H1 (cell line): ENCODE measurements around the gene LRBA. TPM values are rescaled to one million over a fixed set of nuclear protein-coding genes. Genes with fewer than 3 reads are reported as not detected.

Experiments used
- CTCF ChIA-PET: fragments of 300-600 bp; sonication (Branson Sonifier 250); formaldehyde crosslinking; loops from one replicate; lab custom pipeline; 2021; ENCODE audit not compliant: partially characterized antibody; lab: Charles Lee
- POLR2A ChIA-PET: fragments of 300-600 bp; sonication (Branson Sonifier 250); formaldehyde crosslinking; loops from one replicate; lab custom pipeline; 2021; ENCODE audit warnings: inconsistent platforms; ENCODE audit not compliant: partially characterized antibody; lab: Charles Lee
- DNase-seq, 2 experiments: peaks; one replicate each; pipeline versions ENCODE4 v3.0.0 to v3.0.0-alpha.2; 2010 to 2022; ENCODE audit warnings: low spot score in 2 of 2, low read depth in 1 of 2, mixed read lengths in 1 of 2
- FAIRE-seq: peaks from 2 replicates; lab custom pipeline; 2011; peaks lifted over from hg19 to GRCh38; lab: Jason Lieb, UNC
- H2AFZ ChIP-seq: 2 replicates; pipeline ENCODE4 v1.8.1; 2012; ENCODE audit warnings: low read length, inconsistent platforms
- H2AK5ac ChIP-seq: 2 replicates; pipeline ENCODE4 v1.6.1; 2013; ENCODE audit warnings: low read depth, low read length
- H2BK120ac ChIP-seq: replicated peaks from 2 replicates; pipeline ENCODE3; 2013; ENCODE audit warnings: low read depth, low read length, inconsistent platforms
- H2BK12ac ChIP-seq: 2 replicates; pipeline ENCODE4 v1.6.1; 2013; ENCODE audit warnings: low read depth, low read length
- H2BK15ac ChIP-seq: 2 replicates; pipeline ENCODE4 v1.6.1; 2013; ENCODE audit warnings: low read length
- H2BK20ac ChIP-seq: 2 replicates; pipeline ENCODE4 v1.6.1; 2013; ENCODE audit warnings: low read length
- H2BK5ac ChIP-seq: 2 replicates; pipeline ENCODE4 v1.6.1; 2013; ENCODE audit warnings: low read depth, low read length
- H3K14ac ChIP-seq: 2 replicates; pipeline ENCODE4 v1.6.1; 2013; ENCODE audit warnings: inconsistent platforms; ENCODE audit not compliant: insufficient read length
- H3K18ac ChIP-seq: 2 replicates; pipeline ENCODE4 v1.6.1; 2013; ENCODE audit warnings: low read length; ENCODE audit errors: extremely low read depth
- H3K23ac ChIP-seq: 2 replicates; pipeline ENCODE4 v1.6.1; 2013; ENCODE audit warnings: inconsistent platforms; ENCODE audit not compliant: insufficient read length
- H3K23me2 ChIP-seq: 2 replicates; pipeline ENCODE4 v1.6.1; 2013; ENCODE audit warnings: low read depth, low read length
- H3K27ac ChIP-seq: 2 replicates; pipeline ENCODE4 v1.6.1; 2011; ENCODE audit warnings: low read depth, low read length, inconsistent platforms
- H3K27me3 ChIP-seq, 4 experiments: replicated peaks in 1 of 4; 1 replicate in 1 of 4; 2 replicates in 3 of 4; pipeline versions ENCODE4 v1.6.1 to v1.8.1; 2011 to 2013; ENCODE audit warnings: low read length in 3 of 4, mild to moderate bottlenecking in 3 of 4, inconsistent platforms in 2 of 4, mixed read lengths in 2 of 4, moderate library complexity in 1 of 4; ENCODE audit not compliant: control insufficient read depth in 3 of 4, insufficient read depth in 3 of 4; ENCODE audit errors: extremely low read depth in 1 of 4
- H3K36me3 ChIP-seq, 4 experiments: 2 replicates each; pipeline versions ENCODE4 v1.6.1 to v1.8.1; 2011 to 2013; ENCODE audit warnings: mild to moderate bottlenecking in 4 of 4, low read length in 3 of 4, moderate library complexity in 2 of 4, control low read depth in 1 of 4, inconsistent platforms in 1 of 4; ENCODE audit not compliant: insufficient read depth in 4 of 4, control insufficient read depth in 2 of 4
- H3K4ac ChIP-seq: replicated peaks from 2 replicates; pipeline ENCODE3; 2013; ENCODE audit warnings: low read length, low read depth, mixed read lengths, inconsistent platforms; ENCODE audit not compliant: insufficient read length
- H3K4me1 ChIP-seq, 4 experiments: replicated peaks in 1 of 4; 1 replicate in 1 of 4; 2 replicates in 3 of 4; pipeline versions ENCODE4 v1.6.1 to v1.8.1; 2011 to 2013; ENCODE audit warnings: low read length in 3 of 4, inconsistent platforms in 2 of 4, mixed read lengths in 1 of 4; ENCODE audit not compliant: insufficient read depth in 4 of 4, control insufficient read depth in 3 of 4
- H3K4me2 ChIP-seq, 2 experiments: 2 replicates each; pipeline versions ENCODE4 v1.6.1 to v1.8.1; 2011 to 2013; ENCODE audit warnings: low read depth in 2 of 2, low read length in 2 of 2, control low read depth in 1 of 2, inconsistent platforms in 1 of 2, mild to moderate bottlenecking in 1 of 2; ENCODE audit not compliant: insufficient read depth in 1 of 2
- H3K4me3 ChIP-seq, 4 experiments: fragments of 200-600, 300-600 bp in 1 of 4; sonication (generic), shearing (Covaris generic), sonication (Bioruptor Twin) in 1 of 4; 2 replicates each; pipeline versions ENCODE4 v1.5.1 to v1.8.1; 2011 to 2016; ENCODE audit warnings: low read length in 4 of 4, low read depth in 3 of 4, control low read depth in 2 of 4, inconsistent platforms in 2 of 4, mild to moderate bottlenecking in 2 of 4, mixed read lengths in 1 of 4, moderate library complexity in 1 of 4; ENCODE audit not compliant: insufficient read depth in 2 of 4; ENCODE audit errors: extremely low read depth in 1 of 4
- H3K56ac ChIP-seq: replicated peaks from 2 replicates; pipeline ENCODE3; 2013; ENCODE audit warnings: low read depth, mild to moderate bottlenecking, mixed read lengths, low read length, inconsistent platforms; ENCODE audit not compliant: insufficient read length
- H3K79me1 ChIP-seq: 2 replicates; pipeline ENCODE4 v1.6.1; 2013; ENCODE audit warnings: low read depth, low read length, control low read depth
- H3K79me2 ChIP-seq, 2 experiments: 2 replicates each; pipeline versions ENCODE4 v1.6.1 to v1.8.1; 2012 to 2013; ENCODE audit warnings: low read length in 2 of 2, mild to moderate bottlenecking in 2 of 2, inconsistent platforms in 1 of 2; ENCODE audit not compliant: insufficient read depth in 2 of 2, control insufficient read depth in 1 of 2
- H3K9ac ChIP-seq, 4 experiments: replicated peaks in 1 of 4; 1 replicate in 1 of 4; 2 replicates in 3 of 4; pipeline versions ENCODE4 v1.6.1 to v1.8.1; 2011 to 2013; ENCODE audit warnings: low read depth in 3 of 4, low read length in 3 of 4, control low read depth in 2 of 4, mild to moderate bottlenecking in 2 of 4, moderate library complexity in 2 of 4, inconsistent platforms in 1 of 4; ENCODE audit errors: extremely low read depth in 1 of 4
- H3K9me3 ChIP-seq, 2 experiments: 2 replicates each; pipeline versions ENCODE4 v1.6.1 to v1.8.1; 2012 to 2013; ENCODE audit warnings: mild to moderate bottlenecking in 2 of 2, moderate library complexity in 2 of 2, control low read depth in 1 of 2, inconsistent platforms in 1 of 2, low read depth in 1 of 2, low read length in 1 of 2, mixed read lengths in 1 of 2; ENCODE audit not compliant: insufficient read depth in 2 of 2
- H4K20me1 ChIP-seq, 2 experiments: replicated peaks in 1 of 2; 2 replicates each; pipeline versions ENCODE3 to v1.8.1; 2011 to 2013; ENCODE audit warnings: inconsistent platforms in 2 of 2, low read length in 2 of 2, mild to moderate bottlenecking in 1 of 2; ENCODE audit not compliant: insufficient read depth in 2 of 2, control insufficient read depth in 1 of 2
- H4K5ac ChIP-seq: 2 replicates; pipeline ENCODE4 v1.6.1; 2013; ENCODE audit warnings: low read length, low read depth, mixed read lengths, inconsistent platforms; ENCODE audit not compliant: insufficient read length
- H4K8ac ChIP-seq: 2 replicates; pipeline ENCODE4 v1.8.0; 2013; ENCODE audit warnings: mild to moderate bottlenecking, moderate library complexity, low read length, inconsistent platforms; ENCODE audit not compliant: insufficient read depth; ENCODE audit errors: extremely low read depth
- H4K91ac ChIP-seq: replicated peaks from 2 replicates; pipeline ENCODE3; 2013; ENCODE audit warnings: low read length, mixed read lengths, inconsistent platforms; ENCODE audit not compliant: insufficient read length
- EZH2 ChIP-seq: fragments of 200-600 bp; sonication (generic); IDR thresholded peaks from 2 replicates; pipeline ENCODE4 v1.7.1; 2012; ENCODE audit warnings: low read depth, mild to moderate bottlenecking, moderate library complexity, low read length, inconsistent platforms; ENCODE audit not compliant: severe bottlenecking
- SP1 ChIP-seq: IDR thresholded peaks from 2 replicates; pipeline ENCODE4 v1.6.1; 2011; ENCODE audit warnings: low read depth, low read length
- WGBS, 2 experiments: shearing (Covaris generic) in 1 of 2; methylation state at CpG; one replicate each; pipeline versions ENCODE4 v1.1.6 to v1.1.7; 2013 to 2015; ENCODE audit warnings: low lambda C conversion rate in 2 of 2, mixed read lengths in 2 of 2, inconsistent platforms in 1 of 2, low coverage in 1 of 2, missing lambda C conversion rate in 1 of 2; ENCODE audit not compliant: insufficient replicate concordance in 2 of 2, insufficient coverage in 1 of 2, insufficient read length in 1 of 2; ENCODE audit errors: extremely low coverage in 1 of 2, missing lambda C conversion rate in 1 of 2; 5-methylcytosine and 5-hydroxymethylcytosine counted together
- polyA plus RNA-seq, 7 experiments: library from polyadenylated mRNA; depleted of rRNA in 3 of 7; stranded (reverse) in 5 of 7; unstranded in 2 of 7; fragments of >200 nt in 5 of 7; fragments of 200-250 nt in 2 of 7; gene quantifications; 1 replicate in 5 of 7; 2 replicates in 1 of 7; 4 replicates in 1 of 7; pipeline versions ENCODE4 v1.2.1 to v1.2.3, GENCODE V29; 2011 to 2013; ENCODE audit warnings: missing spikeins in 2 of 7, mixed read lengths in 2 of 7
- total RNA-seq: library from RNA; stranded (reverse); fragmentation: NEBNext Ultra II Directional; extraction: Animal tissue kit (Norgen Biotek cat#: 25700); gene quantifications from 2 replicates; pipeline ENCODE4 v1.2.1, GENCODE V29; 2021

Gene LRBA
- total and polyA plus RNA-seq, 2 of the 8 experiments (the other 6 are each of a cell fraction or from before 2014, with no cell fraction given), result 54.6 to 83.2 TPM

GRCh38 chr4:150439451-150439933 is 575.6 kb downstream of the LRBA start:
- Histone ChIP-seq H3K4me1 (no peaks in the 10 kb centered on the region), H4K8ac (no peak overlapping the region), H4K20me1 (no peaks in the 10 kb centered on the region), H3K9me3 (no peaks in the 10 kb centered on the region), H4K91ac (no peak overlapping the region), H2BK20ac (no peak overlapping the region), H3K27me3 (no peaks in the 10 kb centered on the region), H3K36me3 (no peaks in the 10 kb centered on the region), H3K14ac (no peak overlapping the region), H2BK15ac (no peak overlapping the region), H3K79me2 (no peaks in the 10 kb centered on the region), H3K4ac (no peak overlapping the region), H3K79me1 (no peaks in the 10 kb centered on the region), H3K23ac (no peak overlapping the region), H3K4me3 (no peak overlapping the region), H2AFZ (no peak overlapping the region), H4K5ac (no peak overlapping the region), H3K9ac (peak overlapping the region in 1 of 4 experiments; percentile 8; a peak in 1 of 7 replicates), H2BK12ac (no peak overlapping the region), H2BK120ac (no peak overlapping the region), H3K23me2 (no peaks in the 10 kb centered on the region), H3K27ac (no peak overlapping the region), H2AK5ac (no peak overlapping the region), H2BK5ac (no peak overlapping the region), H3K18ac (no peak overlapping the region), H3K56ac (no peak overlapping the region), H3K4me2 (no peak overlapping the region)
- ChIA-PET CTCF (no interaction called here), POLR2A (no interaction called here)
- DNase-seq (no peak), FAIRE-seq (no peak)
- WGBS, 2 experiments, result 94% methylated on average over 3 of the region's 3 CpGs; no CpG with 5 or more reads in 1 of the 2 experiments
- TF ChIP-seq EZH2 (no peak), SP1 (no peak)
